Activated CD4-positive, alpha-beta T cell treated with anti-CD3 and anti-CD28 coated beads, Interleukin-2, amount 50 U/mL, for 4 hours (primary cell): ENCODE results near the gene UGT2B11.
A peak's percentile ranks its signal among the peaks of the same experiment; 100 is the strongest.
"Not testable (repeated sequence)": the region's sequence is repeated elsewhere in the genome, so short reads cannot be mapped to it uniquely, and the experiment has no call there.

Experiments used
- DNase-seq, 2 experiments: peaks; one replicate each; pipeline ENCODE4 v3.0.0-alpha.2; 2020

The UGT2B11 gene

DNA sequence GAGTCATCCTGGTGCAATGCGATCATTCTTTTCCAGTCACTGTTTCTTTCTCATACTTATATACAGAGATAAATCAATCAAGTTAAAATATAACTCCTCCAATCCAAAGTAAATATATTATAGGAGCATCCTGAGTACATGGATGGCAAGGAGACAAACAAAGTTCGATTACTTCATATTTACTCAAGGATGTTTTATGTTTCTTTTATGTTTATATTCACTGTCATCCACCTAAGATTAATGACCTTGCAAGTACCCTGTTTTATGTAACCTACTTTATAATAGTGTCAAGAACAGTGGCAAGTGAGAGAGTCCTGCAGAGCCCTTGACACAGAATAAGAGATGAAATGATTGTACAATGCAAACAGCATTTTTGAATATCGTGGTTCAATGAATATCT is at the start of gene UGT2B11:
Gene UGT2B11 (minus strand): TSS at position 33 of the 400 bp plus-strand sequence. CDS start 26 bp downstream, at position 7.
- DNase-seq: no peak

DNA sequence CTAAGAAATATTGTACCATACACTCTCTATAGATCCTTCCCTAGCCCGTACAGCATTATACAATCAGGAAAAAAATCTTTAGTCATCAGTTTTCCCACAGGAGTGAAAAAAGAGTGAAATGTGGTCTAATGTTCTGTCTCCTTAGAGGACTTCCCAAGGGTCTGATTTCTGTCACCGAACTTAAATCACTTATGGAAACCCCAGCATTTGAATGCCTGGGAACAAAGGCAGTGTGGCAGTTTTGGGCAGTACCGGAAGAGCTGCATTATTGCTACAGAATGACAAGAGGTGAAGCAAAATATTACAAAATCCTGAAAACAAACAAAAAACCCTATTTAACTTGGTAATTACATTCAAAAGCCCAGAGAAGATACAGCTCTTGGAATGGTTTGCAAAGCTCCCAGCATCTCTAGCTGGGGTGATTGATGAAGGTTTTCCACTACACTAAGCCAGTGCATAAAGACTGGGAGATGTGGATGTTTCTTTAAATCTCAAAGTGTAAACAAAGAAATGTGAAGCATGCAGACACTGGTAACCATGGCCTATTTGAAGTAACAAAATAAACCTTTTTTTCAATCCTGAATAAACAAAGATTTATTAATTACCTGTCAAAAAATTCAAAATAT is 38.7 kb upstream of the UGT2B11 start:
- DNase-seq: not testable (repeated sequence)

DNA sequence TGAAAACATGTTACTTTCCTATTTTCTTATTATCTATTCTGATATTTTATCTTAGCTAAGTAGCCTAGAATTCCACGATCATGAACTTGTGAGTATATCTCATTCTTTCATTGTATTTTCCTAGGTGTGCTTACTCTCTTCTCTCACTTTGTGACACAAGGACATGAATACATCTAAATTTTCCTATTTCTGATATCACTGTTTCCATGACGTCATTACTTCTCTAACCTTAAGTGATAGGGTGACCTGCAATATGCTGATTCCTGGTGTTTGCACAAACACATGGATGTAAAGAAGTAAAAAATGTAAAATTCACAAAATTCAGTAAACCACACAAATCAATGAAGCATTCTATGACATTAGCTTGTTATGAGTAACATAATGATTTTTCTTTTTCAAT is 36.3 kb upstream of the UGT2B11 start:
- DNase-seq: not testable (repeated sequence)

DNA sequence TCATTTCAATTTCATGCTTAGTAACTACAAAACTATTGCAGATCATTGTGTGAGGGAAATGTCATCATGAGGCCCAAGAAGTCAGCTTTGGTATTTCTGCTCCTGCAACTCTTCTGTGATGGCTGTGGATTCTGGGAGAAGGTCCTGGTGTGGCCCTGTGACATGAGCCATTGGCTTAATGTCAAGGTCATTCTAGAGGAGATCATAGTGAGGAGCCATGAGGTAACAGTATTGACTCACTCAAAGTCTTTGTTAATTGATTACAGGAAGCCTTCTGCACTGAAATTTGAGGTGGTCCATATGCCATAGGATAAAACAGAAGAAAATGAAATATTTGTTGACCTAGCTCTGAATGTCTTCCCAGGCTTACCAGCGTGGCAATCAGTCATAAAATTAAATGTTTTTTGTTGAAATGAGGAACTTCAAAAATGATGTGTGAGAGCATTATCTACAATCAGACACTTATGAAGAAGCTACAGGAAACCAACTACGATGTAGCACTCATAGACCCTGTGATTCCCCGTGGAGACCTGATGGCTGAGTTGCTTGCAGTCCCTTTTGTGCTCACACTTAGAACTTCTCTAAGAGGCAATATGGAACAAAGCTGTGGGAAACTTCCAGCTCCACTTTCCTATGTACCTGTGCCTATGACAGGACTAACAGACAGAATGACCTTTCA is 28.2 kb upstream of the UGT2B11 start:
- not testable (repeated sequence) for DNase-seq

DNA sequence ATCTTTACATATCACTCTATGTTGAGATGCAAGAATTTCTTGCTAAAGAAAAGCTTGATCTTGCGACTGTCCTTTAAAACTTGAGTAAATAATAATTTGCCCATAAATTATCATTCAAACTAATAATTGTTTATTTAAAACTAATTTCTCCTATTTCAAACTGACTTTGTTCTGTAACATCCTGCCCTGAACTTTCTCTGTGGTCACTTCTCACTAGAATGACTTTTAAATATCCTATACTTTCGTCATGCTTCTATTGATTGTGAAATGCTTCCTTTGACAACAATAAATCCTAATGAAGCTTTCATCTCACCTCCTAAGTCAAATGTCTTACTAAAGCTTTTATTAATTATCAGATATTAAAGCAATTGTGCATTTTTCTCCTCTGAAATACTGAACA is 27.2 kb upstream of the UGT2B11 start:
- not testable (repeated sequence) for DNase-seq

DNA sequence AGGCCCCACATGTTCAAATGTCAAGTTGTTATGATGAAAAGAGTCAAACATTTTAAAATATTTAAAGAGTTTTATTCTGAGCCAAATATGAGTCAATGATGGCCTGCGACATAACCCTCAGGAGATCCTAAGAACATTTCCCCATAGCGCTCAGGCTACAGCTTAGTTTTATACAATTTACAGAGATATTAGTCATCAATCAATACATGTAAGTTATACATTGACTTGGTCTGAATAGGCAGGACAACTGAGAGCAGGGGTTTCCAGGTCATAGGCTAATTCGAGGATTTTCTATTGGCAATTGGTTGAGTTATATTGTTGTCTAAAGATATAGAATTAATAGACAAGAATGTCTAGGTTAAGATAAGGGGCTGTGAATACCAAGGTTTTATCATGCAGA is 26.2 kb upstream of the UGT2B11 start:
- DNase-seq: not testable (repeated sequence)

DNA sequence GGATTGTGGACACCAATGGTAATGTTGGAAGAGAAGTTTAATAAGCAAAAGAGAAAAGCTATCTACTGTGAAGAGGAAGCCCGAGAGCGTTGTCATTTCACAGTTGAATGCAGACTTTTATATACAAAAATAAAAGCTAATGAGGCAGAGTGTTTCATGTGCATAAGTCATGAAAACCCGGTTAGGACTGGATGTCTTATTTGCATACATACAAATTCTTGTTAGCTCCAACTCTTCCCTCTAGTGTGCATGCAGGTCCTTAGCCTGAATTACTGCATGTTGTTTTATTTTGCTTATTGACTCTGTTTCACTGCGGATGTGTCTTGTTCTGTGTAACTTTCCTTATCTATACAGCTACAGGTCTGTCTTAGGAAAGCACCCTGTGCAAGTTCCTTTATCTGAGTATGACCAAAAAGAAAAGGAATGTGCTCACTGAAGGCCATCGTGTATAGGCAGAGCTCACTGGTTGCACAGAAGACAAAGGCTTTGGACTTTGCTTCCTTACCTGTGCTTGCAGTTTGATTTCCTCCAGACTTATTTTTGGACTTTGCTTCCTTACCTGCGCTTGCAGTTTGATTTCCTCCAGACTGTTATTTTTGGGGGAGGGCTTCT is 25.1 kb upstream of the UGT2B11 start:
- no peak for DNase-seq

DNA sequence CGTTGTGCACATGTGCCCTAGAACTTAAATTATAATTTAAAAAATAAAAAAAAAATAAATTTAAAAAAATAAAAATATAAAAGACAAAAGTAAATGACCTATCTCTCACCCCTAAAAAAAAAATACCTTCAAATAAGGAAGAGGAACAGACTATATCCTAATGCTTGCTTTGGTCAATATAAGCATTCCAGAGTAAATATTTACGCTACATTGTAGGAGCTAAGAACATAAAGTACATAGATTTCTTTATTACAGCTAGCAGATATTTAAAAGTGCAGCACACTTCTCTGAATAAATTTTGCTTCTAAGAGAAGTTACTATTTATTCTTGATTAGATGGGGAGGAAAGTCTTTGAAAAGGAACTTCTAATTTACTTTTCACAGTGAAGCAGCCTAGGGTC is 24.5 kb upstream of the UGT2B11 start:
- no peak for DNase-seq

DNA sequence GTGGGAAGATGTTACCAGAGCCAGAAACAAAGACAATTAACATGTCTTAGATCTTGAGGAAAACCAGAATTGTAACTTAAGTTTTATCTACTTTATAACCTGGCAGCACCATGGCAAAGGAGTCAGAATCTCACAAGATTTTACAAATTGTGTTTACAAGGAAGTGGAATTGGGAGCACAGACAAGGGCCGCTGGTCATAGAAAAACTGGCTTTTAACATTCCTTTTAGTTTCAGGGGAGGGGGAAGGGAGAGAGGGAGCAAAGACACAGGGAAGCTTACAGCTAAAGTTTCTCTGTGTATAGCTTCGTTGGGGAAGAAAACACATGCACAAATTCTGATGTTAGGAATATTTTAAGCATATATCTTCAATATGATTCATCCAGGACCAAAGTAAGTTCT is 10.3 kb upstream of the UGT2B11 start:
- no peak for DNase-seq

DNA sequence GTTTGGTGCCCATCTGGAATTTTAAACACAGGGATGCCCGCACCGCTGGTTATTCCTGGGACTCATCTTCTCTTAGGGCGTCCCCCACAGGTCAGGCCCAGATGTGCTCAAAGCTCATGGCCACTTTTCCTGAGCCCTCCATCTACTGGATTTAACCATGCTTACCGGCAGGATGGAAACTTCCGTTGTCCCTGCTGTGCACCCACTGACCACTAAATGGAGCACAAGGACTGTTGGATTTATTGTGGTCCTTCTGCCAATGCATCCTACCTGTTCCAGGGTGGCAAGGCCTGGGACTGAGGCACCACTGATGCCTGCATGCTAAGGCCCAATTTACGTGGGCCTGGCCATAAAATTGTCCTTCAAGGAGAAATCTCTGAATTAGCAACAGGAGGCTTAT is 8.7 kb upstream of the UGT2B11 start:
- DNase-seq: not testable (repeated sequence)

DNA sequence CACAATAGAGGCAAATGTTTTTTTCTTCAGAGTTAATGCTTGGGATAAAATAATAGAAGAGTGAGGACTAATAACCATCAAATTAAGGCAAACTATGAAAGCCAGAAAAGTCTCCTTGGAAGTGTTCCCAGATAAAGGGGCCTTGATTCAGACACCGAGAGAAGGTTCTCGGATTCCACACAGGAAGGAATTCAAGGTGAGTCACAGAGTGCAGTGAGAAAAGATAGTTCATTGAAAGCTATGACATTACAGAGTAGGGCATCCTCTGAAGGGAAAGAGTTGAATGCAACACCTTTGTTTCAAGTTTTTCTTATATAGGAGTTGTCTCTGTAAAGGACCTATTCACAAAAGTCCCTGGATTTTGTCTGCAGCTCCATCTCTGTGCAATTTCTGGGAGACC is 3.9 kb upstream of the UGT2B11 start:
- DNase-seq: not testable (repeated sequence)

DNA sequence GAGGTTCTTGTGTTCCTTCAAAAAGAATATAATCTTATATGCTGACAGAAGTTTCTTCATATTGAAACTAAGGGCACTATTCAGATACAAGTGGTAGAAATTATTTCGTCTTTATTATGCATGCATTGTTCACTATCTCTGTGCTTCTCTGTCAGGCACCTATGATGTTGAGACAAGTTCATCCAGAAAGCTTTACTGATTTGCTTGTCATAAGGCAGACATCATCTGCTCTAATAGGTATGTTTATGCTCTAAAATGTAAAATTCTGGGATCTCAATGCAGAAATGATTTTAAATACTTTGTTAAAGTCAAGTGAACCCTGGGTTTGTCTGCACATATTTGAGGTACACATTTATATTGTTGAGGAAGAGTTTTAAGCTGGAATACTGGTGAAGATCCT is 3.6 kb downstream of the UGT2B11 start:
- no peak for DNase-seq

DNA sequence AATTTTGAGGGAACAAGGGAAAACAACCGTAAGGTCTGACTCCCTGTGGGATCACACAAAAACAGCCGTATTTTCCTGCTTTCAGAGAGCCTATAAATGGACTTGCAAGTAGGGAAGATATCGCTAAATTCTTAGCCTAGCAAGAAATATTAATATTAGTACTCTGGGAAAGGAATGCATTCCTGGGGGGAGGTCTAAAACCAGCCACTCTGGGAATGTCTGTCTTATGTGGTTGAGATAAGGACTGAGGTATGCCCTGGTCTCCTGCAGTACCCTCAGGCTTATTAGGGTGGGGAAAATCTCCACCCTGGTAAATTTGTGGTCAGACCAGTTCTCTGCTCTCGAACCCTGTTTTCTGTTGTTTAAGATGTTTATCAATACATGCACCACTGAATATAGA is 16.0 kb downstream of the UGT2B11 start:
- DNase-seq: not testable (repeated sequence)

DNA sequence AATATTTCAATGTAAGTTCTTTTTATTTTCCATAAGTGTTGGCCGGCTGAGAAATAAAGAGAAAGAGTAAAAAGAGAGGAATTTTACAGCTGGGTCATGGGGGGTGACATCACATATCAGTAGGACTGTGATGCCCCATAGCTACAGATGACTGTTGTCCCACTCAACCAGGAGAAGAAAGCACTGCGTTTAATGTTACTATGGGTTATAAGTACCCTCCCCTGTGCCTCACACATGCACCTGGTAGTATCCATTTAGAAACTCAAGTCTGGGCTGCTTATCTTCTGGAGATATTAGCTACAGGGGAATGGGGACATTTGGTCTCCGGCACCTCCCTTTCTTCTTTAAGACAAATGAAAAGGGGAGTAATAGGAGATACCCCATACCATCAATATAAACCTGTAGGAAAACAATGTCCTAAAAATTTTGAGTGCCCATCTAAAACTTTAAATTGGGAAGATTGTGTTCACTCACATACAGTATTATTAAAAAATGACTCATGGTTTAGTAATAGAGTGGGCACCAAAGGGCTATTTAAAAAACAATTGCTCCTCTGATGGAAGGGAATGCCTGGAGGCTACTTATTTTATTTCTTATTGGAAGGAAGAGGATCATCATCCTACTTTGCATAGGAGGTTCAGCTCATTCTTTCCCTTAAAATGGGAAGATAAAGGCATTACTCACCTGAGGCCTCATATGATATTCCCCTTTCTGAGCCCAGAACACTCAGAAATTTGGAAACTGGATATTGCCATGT is 18.2 kb downstream of the UGT2B11 start:
- DNase-seq: no peak

DNA sequence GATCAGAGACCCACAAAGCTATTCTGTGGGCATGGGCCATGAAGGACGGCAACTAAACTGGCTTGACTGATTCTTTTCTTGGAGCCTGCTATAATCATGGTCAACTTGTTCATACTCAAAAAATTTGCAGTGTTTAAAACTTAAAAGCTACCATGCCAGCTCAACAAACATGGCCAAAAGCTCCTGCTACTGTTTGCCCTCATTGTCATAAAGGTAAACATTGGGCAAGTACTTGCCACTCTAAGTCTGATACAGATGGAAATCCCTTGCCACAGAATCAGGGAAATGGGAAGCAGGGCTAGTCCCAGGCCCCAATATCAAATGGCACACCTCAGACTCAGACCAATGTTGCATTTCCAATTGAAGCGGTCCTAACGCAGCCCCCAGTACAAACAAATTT is 20.4 kb downstream of the UGT2B11 start:
- DNase-seq: no peak

DNA sequence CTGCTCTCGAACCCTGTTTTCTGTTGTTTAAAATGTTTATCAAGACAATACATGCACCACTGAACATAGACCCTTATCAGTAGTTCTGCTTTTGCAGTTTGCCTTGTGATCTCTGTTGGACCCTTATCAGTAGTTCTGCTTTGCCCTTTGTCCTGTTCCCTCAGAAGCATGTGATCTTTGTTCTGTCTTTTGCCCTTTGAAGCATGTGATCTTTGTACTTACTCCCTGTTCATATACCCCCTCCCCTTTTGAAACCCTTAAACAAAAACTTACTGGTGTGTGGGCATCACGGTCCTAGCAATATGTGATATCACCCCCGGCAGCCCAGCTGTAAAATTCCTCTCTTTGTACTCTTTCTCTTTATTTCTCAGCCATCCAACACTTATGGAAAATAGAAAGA is 22.6 kb downstream of the UGT2B11 start:
- DNase-seq: not testable (repeated sequence)

DNA sequence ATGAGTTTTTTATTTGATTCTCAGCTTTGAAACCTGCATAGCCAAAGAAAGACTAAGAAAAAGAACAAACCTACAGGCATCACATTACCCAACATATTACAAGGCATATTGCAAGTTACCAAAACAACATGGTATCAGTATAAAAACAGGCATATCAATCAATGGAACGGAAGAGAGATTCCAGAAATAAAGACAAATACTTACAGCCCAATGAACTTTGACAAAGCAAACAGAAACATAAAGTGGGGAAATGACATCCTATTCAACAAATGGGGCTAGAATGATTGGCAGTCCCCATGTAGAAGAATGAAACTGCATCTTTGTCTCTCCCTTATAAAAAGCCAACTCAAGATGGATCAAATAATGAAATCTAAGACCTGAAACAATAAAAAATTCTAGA is 23.9 kb downstream of the UGT2B11 start:
- DNase-seq: not testable (repeated sequence)

DNA sequence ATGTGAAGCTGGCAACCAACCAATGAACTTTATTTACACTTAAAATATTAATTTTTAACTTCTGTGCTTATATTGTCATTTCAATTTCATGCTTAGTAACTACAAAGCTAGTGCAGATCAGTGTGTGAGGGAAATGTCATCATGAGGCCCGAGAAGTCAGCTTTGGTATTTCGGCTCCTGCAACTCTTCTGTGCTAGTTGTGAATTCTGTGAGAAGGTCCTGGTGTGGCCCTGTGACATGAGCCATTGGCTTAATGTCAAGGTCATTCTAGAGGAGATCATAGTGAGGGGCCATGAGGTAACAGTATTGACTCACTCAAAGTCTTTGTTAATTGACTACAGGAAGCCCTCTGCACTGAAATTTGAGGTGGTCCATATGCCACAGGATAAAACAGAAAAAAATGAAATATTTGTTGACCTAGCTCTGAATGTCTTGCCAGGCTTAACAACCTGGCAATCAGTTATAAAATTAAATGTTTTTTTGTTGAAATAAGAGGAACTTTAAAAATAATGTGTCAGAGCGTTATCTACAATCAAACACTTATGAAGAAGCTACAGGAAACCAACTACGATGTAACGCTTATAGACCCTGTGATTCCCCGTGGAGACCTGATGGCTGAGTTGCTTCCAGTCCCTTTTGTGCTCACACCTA is 32.9 kb downstream of the UGT2B11 start:
- DNase-seq: not testable (repeated sequence)

DNA sequence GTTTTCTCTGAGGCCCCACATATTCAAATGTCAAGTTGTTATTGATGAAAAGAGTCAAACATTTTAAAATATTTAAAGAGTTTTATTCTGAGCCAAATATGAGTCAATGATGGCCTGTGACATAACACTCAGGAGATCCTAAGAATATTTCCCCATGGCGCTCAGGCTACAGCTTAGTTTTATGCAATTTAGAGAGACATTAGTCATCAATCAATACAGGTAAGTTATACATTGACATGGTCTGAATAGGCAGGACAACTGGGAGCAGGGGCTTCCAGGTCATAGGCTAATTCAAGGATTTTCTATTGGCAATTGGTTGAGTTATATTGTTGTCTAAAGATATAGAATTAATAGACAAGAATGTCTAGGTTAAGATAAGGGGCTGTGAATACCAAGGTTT is 34.7 kb downstream of the UGT2B11 start:
- DNase-seq: not testable (repeated sequence)

DNA sequence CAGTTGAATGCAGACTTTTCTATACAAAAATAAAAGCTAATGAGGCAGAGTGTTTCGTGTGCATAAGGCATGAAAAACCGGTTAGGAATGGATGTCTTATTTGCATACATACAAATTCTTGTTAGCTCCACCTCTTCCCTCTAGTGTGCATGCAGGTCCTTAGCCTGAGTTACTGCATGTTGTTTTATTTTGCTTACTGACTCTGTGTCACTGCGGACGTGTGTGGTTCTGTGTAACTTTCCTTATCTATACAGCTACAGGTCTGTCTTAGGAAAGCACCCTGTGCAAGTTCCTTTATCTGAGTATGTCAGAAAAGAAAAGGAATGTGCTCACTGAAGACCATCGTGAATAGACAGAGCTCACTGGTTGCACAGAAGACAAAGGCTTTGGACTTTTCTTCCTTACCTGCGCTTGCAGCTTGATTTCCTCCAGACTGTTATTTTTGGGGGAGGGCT is 35.8 kb downstream of the UGT2B11 start:
- DNase-seq: not testable (repeated sequence)

DNA sequence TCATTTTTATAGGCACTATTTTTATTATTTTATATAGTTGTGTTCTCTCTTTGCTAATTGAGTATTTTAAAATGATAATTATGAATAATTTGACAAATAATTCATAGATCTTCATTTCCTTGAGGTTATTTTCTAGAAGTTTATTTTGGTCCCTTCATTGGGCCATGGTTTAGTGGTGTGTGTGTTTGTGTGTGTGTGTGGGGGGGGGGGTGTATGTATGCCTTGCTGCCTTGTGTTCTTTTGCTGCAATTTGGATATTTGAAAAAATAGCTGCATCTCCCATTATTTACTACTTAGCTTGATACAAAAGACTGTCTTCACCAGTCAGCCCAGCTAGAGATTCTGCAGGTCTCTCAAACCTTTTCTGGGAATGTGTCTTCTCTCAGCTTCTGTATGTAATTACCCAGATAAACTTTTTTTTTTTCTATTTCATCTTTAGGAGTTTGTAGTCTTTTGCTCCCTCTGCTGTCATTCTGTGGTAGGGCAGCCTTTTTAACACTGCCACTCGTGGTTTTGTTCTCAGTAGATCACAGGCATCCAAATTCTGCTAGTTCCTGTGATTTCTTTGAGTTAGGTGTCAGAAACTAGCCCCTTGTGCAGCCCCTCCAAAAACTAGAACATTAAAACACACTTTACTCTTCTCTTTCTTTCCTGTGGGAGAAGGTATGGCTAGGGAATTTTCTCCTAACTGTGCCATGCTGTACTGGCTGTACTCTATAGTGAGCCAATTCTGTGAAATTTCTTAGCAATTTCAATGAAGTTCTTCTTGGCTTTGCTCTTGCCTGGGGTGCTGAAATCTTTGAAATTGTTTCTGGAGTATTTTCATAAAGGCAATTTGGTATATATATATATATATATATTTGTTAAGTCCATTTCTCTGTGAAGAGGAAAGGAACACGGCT is 44.1 kb downstream of the UGT2B11 start:
- peak; percentile 1 to 4 for DNase-seq

DNA sequence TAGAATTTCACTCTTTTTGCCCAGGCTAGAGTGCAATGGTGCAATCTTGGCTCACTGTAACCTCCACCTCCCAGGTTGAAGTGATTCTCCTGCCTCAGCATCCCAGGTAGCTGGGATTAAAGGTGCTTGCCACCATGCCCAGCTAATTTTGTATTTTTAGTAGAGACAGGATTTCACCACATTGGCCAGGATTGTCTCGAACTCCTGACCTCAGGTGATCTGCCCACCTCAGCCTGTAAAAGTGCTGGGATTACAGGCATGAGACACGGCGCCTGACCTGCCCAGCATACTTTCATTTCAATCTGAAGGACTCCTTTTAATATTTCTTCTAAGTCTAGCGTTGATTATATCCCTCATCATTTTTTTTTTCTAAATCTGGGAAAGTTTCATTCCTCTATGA is 45.4 kb downstream of the UGT2B11 start:
- not testable (repeated sequence) for DNase-seq
